C1 segment of cervical spinal cord (tissue), 14 donors: ENCODE results near the gene SLIT3.

Experiments used
- DNase-seq, 14 donors: peaks; one replicate each; lab custom pipeline; 2025; lab: John Stamatoyannopoulos, UW

Gene SLIT3

GRCh38 chr5:169085636-169086035, 215.3 kb downstream of the SLIT3 start:
- no peak for DNase-seq

GRCh38 chr5:169085212-169085611, 215.7 kb downstream of the SLIT3 start:
- no peak for DNase-seq

GRCh38 chr5:169084775-169085174, 216.2 kb downstream of the SLIT3 start:
- DNase-seq = no peak

- DNase-seq = no peak
Observed at GRCh38 chr5:169083394-169084018, 217.4 kb downstream of the SLIT3 start.

- DNase-seq = no peak
Observed at GRCh38 chr5:169081000-169081724, 219.8 kb downstream of the SLIT3 start.

- no peak for DNase-seq
Observed at GRCh38 chr5:169080448-169080911, 220.5 kb downstream of the SLIT3 start.

- DNase-seq = no peak
Observed at GRCh38 chr5:169079697-169080096, 221.2 kb downstream of the SLIT3 start.

GRCh38 chr5:169074839-169075238, 226.1 kb downstream of the SLIT3 start:
- no peak for DNase-seq

GRCh38 chr5:169072233-169072632, 228.7 kb downstream of the SLIT3 start:
- no peak for DNase-seq

GRCh38 chr5:169070413-169070812, 230.5 kb downstream of the SLIT3 start:
- DNase-seq = no peak

- peak in 1 of 14 donors; percentile 44 for DNase-seq
Observed at GRCh38 chr5:169067751-169068173, 233.2 kb downstream of the SLIT3 start.

GRCh38 chr5:169065400-169065799, 235.5 kb downstream of the SLIT3 start:
- no peak for DNase-seq

- peak in 1 of 14 donors; percentile 13 for DNase-seq
Observed at GRCh38 chr5:169064093-169064492, 236.8 kb downstream of the SLIT3 start.

GRCh38 chr5:169063316-169063953, 237.5 kb downstream of the SLIT3 start:
- no peak for DNase-seq

- DNase-seq = no peak
Observed at GRCh38 chr5:169062690-169063089, 238.2 kb downstream of the SLIT3 start.

- DNase-seq = no peak
Observed at GRCh38 chr5:169054506-169054905, 246.4 kb downstream of the SLIT3 start.

GRCh38 chr5:169052207-169052606, 248.7 kb downstream of the SLIT3 start:
- no peak for DNase-seq

- DNase-seq = no peak
Observed at GRCh38 chr5:169051351-169051750, 249.6 kb downstream of the SLIT3 start.

GRCh38 chr5:169050636-169051035, 250.3 kb downstream of the SLIT3 start:
- DNase-seq = no peak

GRCh38 chr5:169050146-169050571, 250.8 kb downstream of the SLIT3 start:
- DNase-seq = peak in 2 of 14 donors; percentile 15 to 18

- DNase-seq = no peak
Observed at GRCh38 chr5:169049712-169050111, 251.2 kb downstream of the SLIT3 start.
